GM18861 (cell line): ENCODE data around the gene PREX1.

ENCODE experiments used
- ATAC-seq: cut with Tn5 transposase; IDR thresholded peaks from one replicate; pipeline ENCODE4 v1.9.1; 2021; ENCODE audit not compliant: unreplicated experiment

Gene PREX1

GRCh38 chr20:48644286-48644828 is 183.4 kb downstream of the PREX1 start:
- no peak for ATAC-seq

- no peak for ATAC-seq
These were observed 185.5 kb downstream of the PREX1 start for GRCh38 chr20:48642105-48642880.

- ATAC-seq, result no peak
These were observed 186.9 kb downstream of the PREX1 start for GRCh38 chr20:48640871-48641270.

GRCh38 chr20:48639899-48640298 is 187.9 kb downstream of the PREX1 start:
- ATAC-seq, result no peak

- ATAC-seq, result no peak
These were observed 189.3 kb downstream of the PREX1 start for GRCh38 chr20:48638546-48638945.

- no peak for ATAC-seq
These were observed 190.3 kb downstream of the PREX1 start for GRCh38 chr20:48637461-48637860.

GRCh38 chr20:48636301-48636700 is 191.5 kb downstream of the PREX1 start:
- no peak for ATAC-seq

- ATAC-seq, result no peak
These were observed 192.0 kb downstream of the PREX1 start for GRCh38 chr20:48635791-48636267.

- ATAC-seq, result no peak
These were observed 192.4 kb downstream of the PREX1 start for GRCh38 chr20:48635361-48635760.

GRCh38 chr20:48634641-48635040 is 193.2 kb downstream of the PREX1 start:
- ATAC-seq, result no peak

- ATAC-seq, result no peak
These were observed 194.1 kb downstream of the PREX1 start for GRCh38 chr20:48633620-48634257.

- no peak for ATAC-seq
These were observed 194.8 kb downstream of the PREX1 start for GRCh38 chr20:48632825-48633619.

- no peak for ATAC-seq
These were observed 195.6 kb downstream of the PREX1 start for GRCh38 chr20:48632017-48632824.

- no peak for ATAC-seq
These were observed 196.4 kb downstream of the PREX1 start for GRCh38 chr20:48631114-48632016.

GRCh38 chr20:48630342-48631075 is 197.3 kb downstream of the PREX1 start:
- no peak for ATAC-seq

GRCh38 chr20:48629960-48630315 is 197.9 kb downstream of the PREX1 start:
- no peak for ATAC-seq

GRCh38 chr20:48629069-48629959 is 198.5 kb downstream of the PREX1 start:
- ATAC-seq, result no peak

- ATAC-seq, result no peak
These were observed 200.1 kb downstream of the PREX1 start for GRCh38 chr20:48627737-48628128.
